ENCODE measurements around the gene MPRIP. TPM values are rescaled to one million over a fixed set of nuclear protein-coding genes. Genes with fewer than 3 reads are reported as not detected.

Gene MPRIP
- polyA plus RNA-seq, 1 donor from 2014 or later = 47.3 TPM

GRCh38 chr17:17080181-17080631 is 37.9 kb downstream of the MPRIP start:
- no peak for TF ChIP-seq EZH2 (IDR thresholded peaks at IDR 0.05; ENCODE audit: borderline replicate concordance, insufficient read depth, low read length, poor library complexity, severe bottlenecking)
- TF ChIP-seq MXI1 (conservative IDR thresholded peaks at IDR 0.05; ENCODE audit: poor library complexity, severe bottlenecking) = no peak
- Histone ChIP-seq H3K4me2 (ENCODE audit: low read length) (no peak overlapping the region), H2AFZ (ENCODE audit: low read depth, low read length) (no peak overlapping the region), H3K9me3 (ENCODE audit: low read length) (no peaks in the 10 kb centered on the region), H3K9ac (ENCODE audit: low read length) (no peak overlapping the region), H4K20me1 (ENCODE audit: insufficient read depth) (no peaks in the 10 kb centered on the region), H3K36me3 (ENCODE audit: insufficient read depth, low read length) (no peaks in the 10 kb centered on the region), H3K27ac (ENCODE audit: low read length) (no peak overlapping the region), H3K9me2 (ENCODE audit: insufficient read depth, low read length) (no peaks in the 10 kb centered on the region), H3F3A (ENCODE audit: insufficient read depth, low read length, poor library complexity, severe bottlenecking) (no peaks in the 10 kb centered on the region), H3K27me3 (ENCODE audit: insufficient read depth, low read depth, low read length) (no peaks in the 10 kb centered on the region), H3K79me2 (replicated peaks; ENCODE audit: insufficient read depth, low read length) (peaks cover 11% of the 10 kb centered on the region), H3K4me3 (ENCODE audit: low read length) (no peak overlapping the region)

- H3K27me3 ChIP-seq (ENCODE audit: insufficient read depth, low read depth, low read length) = no peaks in the 10 kb centered on the region
- TF ChIP-seq RAD21 (conservative IDR thresholded peaks at IDR 0.05) = no peak
- no peak for TF ChIP-seq EZH2 (IDR thresholded peaks at IDR 0.05; ENCODE audit: borderline replicate concordance, insufficient read depth, low read length, poor library complexity, severe bottlenecking)
- no peak for TF ChIP-seq TAF1 (IDR thresholded peaks at IDR 0.05; ENCODE audit: low read depth)
- TF ChIP-seq SMC3 (conservative IDR thresholded peaks at IDR 0.05; ENCODE audit: poor library complexity) = no peak
- no peak for TF ChIP-seq POLR2AphosphoS5 (IDR thresholded peaks at IDR 0.05)
- TF ChIP-seq MXI1 (conservative IDR thresholded peaks at IDR 0.05; ENCODE audit: poor library complexity, severe bottlenecking) = no peak
- TF ChIP-seq CTCF (IDR thresholded peaks at IDR 0.05; ENCODE audit: poor library complexity, severe bottlenecking) = no peak
- TF ChIP-seq EP300 (conservative IDR thresholded peaks at IDR 0.05; ENCODE audit: poor library complexity, severe bottlenecking) = no peak
- no peak for TF ChIP-seq REST (IDR thresholded peaks at IDR 0.05; ENCODE audit: borderline replicate concordance)
- no peak overlapping the region for H3K4me3 ChIP-seq (ENCODE audit: low read length)
- no peak overlapping the region for H3K9ac ChIP-seq (ENCODE audit: low read length)
- H3F3A ChIP-seq (ENCODE audit: insufficient read depth, low read length, poor library complexity, severe bottlenecking) = no peaks in the 10 kb centered on the region
- no peak overlapping the region for H3K27ac ChIP-seq (ENCODE audit: low read length)
- H4K20me1 ChIP-seq (ENCODE audit: insufficient read depth) = no peaks in the 10 kb centered on the region
- H3K79me2 ChIP-seq (replicated peaks; ENCODE audit: insufficient read depth, low read length) = peaks cover 11% of the 10 kb centered on the region
- no peaks in the 10 kb centered on the region for H3K9me2 ChIP-seq (ENCODE audit: insufficient read depth, low read length)
- H3K36me3 ChIP-seq (ENCODE audit: insufficient read depth, low read length) = no peaks in the 10 kb centered on the region
- no peaks in the 10 kb centered on the region for H3K9me3 ChIP-seq (ENCODE audit: low read length)
- no peak overlapping the region for H2AFZ ChIP-seq (ENCODE audit: low read depth, low read length)
- no peak overlapping the region for H3K4me2 ChIP-seq (ENCODE audit: low read length)
These were observed 38.5 kb downstream of the MPRIP start for GRCh38 chr17:17080781-17081180.
